Pancreas (tissue), 10 donors: ENCODE results near the gene IPO13. TPM values are rescaled to one million over a fixed set of nuclear protein-coding genes. Genes with fewer than 3 reads are reported as not detected.

Experiments used
- ATAC-seq, 4 donors: fragments of 200-7000 bp; cut with Tn5 transposase; one replicate each; pipeline versions ENCODE4 v1.8.0 to v1.9.1; 2020; ENCODE audit warnings: mild to moderate bottlenecking in 4 of 4, moderate library complexity in 4 of 4
- DNase-seq, 6 donors: peaks; one replicate each; pipeline ENCODE4 v3.0.0-alpha.2; 2020
- FAIRE-seq: peaks from 2 replicates; lab custom pipeline; 2012; peaks lifted over from hg19 to GRCh38; lab: Jason Lieb, UNC
- H3K27ac ChIP-seq, 4 donors: fragments of 200-600 bp; sonication (generic); 1 replicate in 3 of 4; 2 replicates in 1 of 4; pipeline versions ENCODE4 v1.5.0 to v1.8.0; 2020
- H3K27me3 ChIP-seq, 4 donors: fragments of 200-600 bp; one replicate each; pipeline ENCODE4 v1.8.0; 2021
- H3K36me3 ChIP-seq, 3 donors: fragments of 200-600 bp; sonication (generic) in 1 of 3; one replicate each; pipeline versions ENCODE4 v1.5.0 to v1.8.0; 2020 to 2021
- H3K4me1 ChIP-seq, 3 donors: fragments of 200-600 bp; one replicate each; pipeline ENCODE4 v1.8.0; 2021
- H3K4me3 ChIP-seq, 4 donors: fragments of 200-600 bp; sonication (generic) in 2 of 4; one replicate each; pipeline versions ENCODE4 v1.5.0 to v1.8.0; 2020 to 2021
- H3K9me3 ChIP-seq, 4 donors: fragments of 200-600 bp; one replicate each; pipeline ENCODE4 v1.8.0; 2021
- WGBS, 2 donors: extraction: QIAGEN DNeasy Blood & Tissue Kit; methylation state at CpG; one replicate each; pipeline ENCODE4 v1.1.7; 2013; 5-methylcytosine and 5-hydroxymethylcytosine counted together
- intact Hi-C, 3 donors: fragments of 100-400 bp; cut with DNase I; formaldehyde crosslinking; loops; one replicate each; pipeline versions ENCODE4 v1.11.1 to v1.14.2; 2022
- polyA plus RNA-seq, 2 donors: library from polyadenylated mRNA; stranded (reverse); fragments of 200-250 nt; gene quantifications; one replicate each; pipeline ENCODE4 v1.2.3, GENCODE V29; 2013
- total RNA-seq, 6 donors: library from RNA; stranded (reverse); fragmentation: NEBNext Ultra II Directional in 4 of 6; extraction: Animal tissue kit (Norgen Biotek cat#: 25700) in 4 of 6; gene quantifications; one replicate each; pipeline versions ENCODE4 v1.2.1 to v1.2.4, GENCODE V29; 2021 to 2023
- TF ChIP-seq, protein P1 (sequence below), 4 donors: fragments of 200-600 bp; sonication (generic) in 3 of 4; IDR thresholded peaks; one replicate each; pipeline versions ENCODE4 v1.5.0 to v1.8.0; 2021; ENCODE audit warnings: antibody characterized with exemption in 4 of 4
- donor health status: healthy with polysubstance abuse.
- donor health status: DM: no; HTN: no; CAD: no; lungs with moderate emphysema.
- donor health status: DM: no; HTN: no; CAD: no.
- donor health status: control.
- donor health status: control.
- donor health status: Bipolar disorder and iron deficiency.
- donor health status: DM: yes; HTN: yes; CAD: no.
- donor health status: DM: no; HTN: no; CAD: no.
- donor health status: DM: no; HTN: no; CAD: no.
- donor health status: DM: yes; HTN: yes; CAD: no.

The IPO13 gene
- total and polyA plus RNA-seq, 8 donors = 6.7 to 24.3 (median 10.6) TPM

DNA sequence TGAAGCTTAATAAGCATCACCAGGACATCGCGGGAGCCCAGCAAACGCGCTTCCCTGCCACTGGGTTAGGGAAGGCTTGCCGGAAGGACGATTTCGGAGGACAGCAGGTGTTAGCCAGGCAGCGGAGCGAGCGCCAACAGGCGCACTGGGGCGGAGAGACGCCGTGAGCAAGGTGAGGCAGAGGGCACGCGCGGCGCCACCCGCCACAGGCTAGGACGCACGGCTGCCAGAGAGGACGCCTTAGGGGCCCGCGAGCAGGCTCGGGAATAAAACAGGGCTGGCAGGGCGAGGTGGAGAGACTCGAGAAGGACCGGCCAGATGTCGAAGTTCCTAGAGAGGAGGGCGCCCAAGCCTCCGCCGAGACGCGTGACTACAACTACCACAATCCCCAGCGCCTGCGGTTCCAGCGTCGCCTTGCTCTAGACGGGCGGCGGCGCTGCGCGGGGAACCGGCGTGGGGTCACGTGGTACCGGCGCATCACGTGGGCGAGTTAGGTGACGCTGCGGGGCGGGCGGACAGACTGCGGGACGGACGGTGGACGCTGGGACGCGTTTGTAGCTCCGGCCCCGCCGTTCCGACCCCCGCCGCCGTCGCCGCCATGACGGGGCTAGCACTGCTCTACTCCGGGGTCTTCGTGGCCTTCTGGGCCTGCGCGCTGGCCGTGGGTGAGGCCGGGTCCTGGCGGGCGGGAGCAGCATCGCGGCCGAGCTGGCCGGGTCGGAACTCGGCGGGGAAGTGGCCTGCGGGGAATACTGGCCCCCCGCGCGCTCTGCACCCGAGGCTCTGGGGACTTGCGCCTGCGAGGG, 27.9 kb downstream of the IPO13 start, which contains the start of gene ATP6V0B:
TSS of gene ATP6V0B (plus strand) at position 518 of the 806 bp plus-strand sequence. CDS start at position 599, 81 bp downstream.
- Histone ChIP-seq H3K27ac (peak within 1 kb of the TSS; percentile 86 to 96 (median 92)), H3K36me3 (peaks cover 0 to 4% (median 0%) of the 10 kb centered on the region in 3 donors), H3K27me3 (no peaks in the 10 kb centered on the region), H3K9me3 (no peaks in the 10 kb centered on the region), H3K4me3 (peak within 1 kb of the TSS; percentile 69 to 92 (median 82)), H3K4me1 (peaks cover 6 to 33% (median 14%) of the 10 kb centered on the region in 3 donors)
- DNase-seq = peak; percentile 95 to 99 (median 97)
- TF ChIP-seq, protein P1, sequence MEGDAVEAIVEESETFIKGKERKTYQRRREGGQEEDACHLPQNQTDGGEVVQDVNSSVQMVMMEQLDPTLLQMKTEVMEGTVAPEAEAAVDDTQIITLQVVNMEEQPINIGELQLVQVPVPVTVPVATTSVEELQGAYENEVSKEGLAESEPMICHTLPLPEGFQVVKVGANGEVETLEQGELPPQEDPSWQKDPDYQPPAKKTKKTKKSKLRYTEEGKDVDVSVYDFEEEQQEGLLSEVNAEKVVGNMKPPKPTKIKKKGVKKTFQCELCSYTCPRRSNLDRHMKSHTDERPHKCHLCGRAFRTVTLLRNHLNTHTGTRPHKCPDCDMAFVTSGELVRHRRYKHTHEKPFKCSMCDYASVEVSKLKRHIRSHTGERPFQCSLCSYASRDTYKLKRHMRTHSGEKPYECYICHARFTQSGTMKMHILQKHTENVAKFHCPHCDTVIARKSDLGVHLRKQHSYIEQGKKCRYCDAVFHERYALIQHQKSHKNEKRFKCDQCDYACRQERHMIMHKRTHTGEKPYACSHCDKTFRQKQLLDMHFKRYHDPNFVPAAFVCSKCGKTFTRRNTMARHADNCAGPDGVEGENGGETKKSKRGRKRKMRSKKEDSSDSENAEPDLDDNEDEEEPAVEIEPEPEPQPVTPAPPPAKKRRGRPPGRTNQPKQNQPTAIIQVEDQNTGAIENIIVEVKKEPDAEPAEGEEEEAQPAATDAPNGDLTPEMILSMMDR (IDR thresholded peaks at IDR 0.05) = peak in 1 of 4 donors; percentile 12
- intact Hi-C loops = no loop called here
- 0% methylated on average over 83 to 93 of the region's 93 CpGs for WGBS, 2 donors
- ATAC-seq = peak; percentile 81 to 91 (median 84)
- FAIRE-seq = no peak

GRCh38 chr1:43975249-43975961, 28.7 kb downstream of the IPO13 start:
- DNase-seq (peak; percentile 70 to 87 (median 76)), ATAC-seq (peak; percentile 39 to 53 (median 50)), FAIRE-seq (no peak)
- Histone ChIP-seq H3K27ac (peak overlapping the region; percentile 86 to 96 (median 92)), H3K9me3 (no peaks in the 10 kb centered on the region), H3K4me1 (peaks cover 6 to 36% (median 14%) of the 10 kb centered on the region in 3 donors), H3K4me3 (peak overlapping the region; percentile 69 to 92 (median 82)), H3K27me3 (no peaks in the 10 kb centered on the region), H3K36me3 (peaks cover 0 to 4% (median 0%) of the 10 kb centered on the region in 3 donors)
- TF ChIP-seq, protein P1 (IDR thresholded peaks at IDR 0.05) = no peak
- WGBS, 2 donors = 1% methylated on average over 34 of the region's 34 CpGs
- intact Hi-C loops = no loop called here

DNA sequence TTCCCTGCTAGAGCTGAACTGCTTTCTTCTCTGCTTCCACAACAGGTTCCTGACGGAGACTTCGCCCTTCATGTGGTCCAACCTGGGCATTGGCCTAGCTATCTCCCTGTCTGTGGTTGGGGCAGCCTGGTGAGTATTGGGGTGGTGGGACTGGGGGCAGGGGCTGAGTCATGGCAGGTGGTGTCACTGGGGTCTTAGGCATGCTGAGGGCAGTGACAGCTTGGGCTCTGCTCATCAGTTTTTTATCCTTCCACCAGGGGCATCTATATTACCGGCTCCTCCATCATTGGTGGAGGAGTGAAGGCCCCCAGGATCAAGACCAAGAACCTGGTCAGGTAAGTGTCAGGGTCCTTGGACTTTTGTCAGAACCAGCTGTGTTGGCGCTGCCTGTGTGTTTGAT, 29.3 kb downstream of the IPO13 start:
- peak overlapping the region in 2 of 4 donors; percentile 86 to 96 for H3K27ac ChIP-seq
- FAIRE-seq (no peak), DNase-seq (no peak), ATAC-seq (no peak)
- intact Hi-C loops = no loop called here
- TF ChIP-seq, protein P1 (IDR thresholded peaks at IDR 0.05) = no peak
- H3K4me1 ChIP-seq = peaks cover 0 to 31% (median 14%) of the 10 kb centered on the region in 3 donors
- H3K36me3 ChIP-seq = peaks cover 0 to 4% (median 0%) of the 10 kb centered on the region in 3 donors
- no peaks in the 10 kb centered on the region for H3K27me3 ChIP-seq
- peak overlapping the region; percentile 69 to 92 (median 82) for H3K4me3 ChIP-seq
- no peaks in the 10 kb centered on the region for H3K9me3 ChIP-seq
- WGBS, 2 donors = 30 to 39% methylated on average over 4 of the region's 4 CpGs

DNA sequence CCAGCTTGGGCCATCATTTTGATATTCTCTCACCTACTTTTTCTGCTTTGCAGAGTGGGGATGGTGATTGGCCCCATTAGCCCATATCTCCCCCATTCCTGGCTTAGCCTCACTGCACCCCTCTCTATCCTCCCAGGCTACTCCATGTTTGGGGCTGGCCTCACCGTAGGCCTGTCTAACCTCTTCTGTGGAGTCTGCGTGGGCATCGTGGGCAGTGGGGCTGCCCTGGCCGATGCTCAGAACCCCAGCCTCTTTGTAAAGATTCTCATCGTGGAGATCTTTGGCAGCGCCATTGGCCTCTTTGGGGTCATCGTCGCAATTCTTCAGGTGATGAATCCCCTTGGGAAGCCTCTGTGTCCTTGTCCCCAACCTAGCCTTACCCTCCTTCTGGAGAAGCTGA, 30.1 kb downstream of the IPO13 start:
- FAIRE-seq = no peak
- WGBS, 2 donors = 64 to 74% methylated on average over 8 of the region's 8 CpGs
- Histone ChIP-seq H3K9me3 (no peaks in the 10 kb centered on the region), H3K4me3 (peak overlapping the region in 2 of 4 donors; percentile 5 to 72), H3K27me3 (no peaks in the 10 kb centered on the region), H3K27ac (no peak overlapping the region), H3K4me1 (peaks cover 0 to 31% (median 14%) of the 10 kb centered on the region in 3 donors), H3K36me3 (peaks cover 0 to 4% (median 0%) of the 10 kb centered on the region in 3 donors)
- no peak for ATAC-seq
- peak in 1 of 6 donors; percentile 17 for DNase-seq
- intact Hi-C loops = no loop called here
- TF ChIP-seq, protein P1 (IDR thresholded peaks at IDR 0.05) = no peak
